NOMO-1 treated with DMSO at 0.1 percent for 48 hours (cell line): Measurements from ENCODE around the gene NFIA.

Experiments used
- DNase-seq: peaks from one replicate; lab custom pipeline; 2025; ENCODE audit not compliant: unreplicated experiment; lab: John Stamatoyannopoulos, UW

The NFIA gene

DNA sequence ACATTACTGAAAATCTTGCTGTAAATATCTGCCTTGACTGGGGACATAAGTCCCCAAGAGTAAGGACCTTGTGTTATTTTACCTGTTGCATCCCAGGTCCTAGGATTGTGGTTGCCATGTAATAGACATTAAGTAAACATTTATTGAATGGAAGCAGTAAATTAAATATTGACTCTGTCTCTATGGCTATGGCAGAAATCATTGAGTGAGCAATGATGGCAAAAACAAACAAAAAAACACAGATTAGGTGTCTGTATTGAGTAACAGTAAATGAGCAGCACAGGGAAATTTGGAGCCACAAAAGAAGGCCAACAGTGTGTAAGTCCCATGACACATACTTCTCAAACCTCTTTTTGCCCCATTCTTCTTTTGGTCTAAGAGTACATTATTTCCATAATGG, 240.4 kb downstream of the NFIA start:
- DNase-seq = no peak

DNA sequence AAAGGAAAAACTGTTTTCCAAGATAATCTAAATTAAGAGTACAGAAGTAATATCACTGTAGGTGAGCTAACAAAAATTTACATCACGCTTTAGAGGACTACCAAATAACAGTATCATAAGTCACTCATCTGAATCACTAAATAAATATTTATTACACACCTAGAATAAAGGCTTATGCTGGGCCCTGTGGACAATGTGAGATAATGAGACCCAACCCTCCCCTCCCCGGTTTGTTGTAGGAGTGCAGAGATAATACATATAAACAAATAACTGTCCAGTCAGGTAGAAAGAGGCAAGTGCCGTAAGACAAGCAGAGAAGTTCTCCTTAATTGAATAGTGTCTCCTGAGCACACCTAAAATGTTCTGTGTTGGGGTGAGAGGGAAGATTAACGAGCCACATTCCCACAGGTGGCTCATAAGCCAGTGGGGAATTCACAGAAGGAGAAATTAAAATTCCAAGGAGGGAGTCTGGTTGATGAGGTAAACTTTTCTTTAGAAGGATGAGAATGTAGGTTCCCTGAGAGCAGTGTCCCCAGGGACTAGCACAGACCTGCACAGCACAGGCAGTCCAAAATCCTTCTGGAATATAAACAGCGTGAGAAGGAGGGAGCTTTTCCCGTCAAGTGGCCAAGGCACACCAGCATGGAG, 241.4 kb downstream of the NFIA start:
- DNase-seq = no peak

DNA sequence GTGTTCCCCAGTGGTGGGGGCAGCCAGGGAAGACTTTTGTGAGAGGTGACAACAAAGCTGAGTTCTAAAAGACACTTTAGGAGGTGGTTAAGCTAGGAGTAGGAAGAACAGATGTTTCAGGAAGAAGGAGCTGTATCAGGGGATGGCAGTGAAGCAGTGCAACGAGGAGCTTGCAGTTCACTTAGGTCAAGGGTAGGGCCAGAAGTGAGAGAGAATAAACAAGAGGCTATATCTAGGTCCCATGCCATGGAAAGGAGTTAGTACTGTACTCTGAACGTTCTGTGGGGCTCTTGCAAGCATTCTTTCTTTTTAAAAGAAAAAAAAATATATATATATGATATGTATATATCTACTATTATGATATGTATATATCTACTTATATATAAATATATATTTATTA, 244.4 kb downstream of the NFIA start:
- DNase-seq = no peak

DNA sequence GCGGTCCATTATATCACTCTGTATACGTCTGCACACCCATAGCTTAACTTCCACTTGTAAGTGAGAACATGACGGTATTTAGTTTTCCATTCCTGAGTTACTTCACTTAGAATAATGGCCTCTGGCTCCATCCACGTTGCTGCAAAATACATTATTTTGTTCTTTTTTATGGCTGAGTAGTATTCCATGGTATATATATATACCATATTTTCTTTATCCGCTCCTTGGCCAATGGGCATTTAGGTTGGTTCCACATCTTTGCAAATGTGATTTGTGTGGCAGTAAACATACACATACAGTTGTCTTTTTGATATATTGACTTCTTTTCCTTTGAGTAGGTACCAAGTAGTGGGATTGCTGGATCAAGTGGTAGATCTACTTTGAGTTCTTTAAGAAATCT, 245.1 kb downstream of the NFIA start:
- no peak for DNase-seq

DNA sequence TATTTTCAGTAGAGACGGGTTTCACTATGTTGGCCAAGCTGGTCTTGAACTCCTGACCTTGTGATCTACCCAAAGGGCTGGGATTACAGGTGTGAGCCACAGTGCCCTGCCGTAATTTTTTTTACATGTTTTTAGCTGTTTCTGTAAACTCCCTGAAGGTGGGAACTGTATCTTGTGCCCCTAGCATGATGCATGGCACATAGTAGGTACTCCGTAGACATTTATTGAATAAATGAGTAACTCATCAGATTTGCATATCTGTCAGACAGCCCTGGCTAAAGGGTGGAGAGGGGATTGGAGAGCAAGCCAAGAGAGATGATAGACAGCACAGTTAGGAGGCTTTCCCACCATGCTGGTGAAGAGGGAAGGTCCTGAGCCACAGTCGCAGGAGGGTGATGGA, 247.2 kb downstream of the NFIA start:
- no peak for DNase-seq

DNA sequence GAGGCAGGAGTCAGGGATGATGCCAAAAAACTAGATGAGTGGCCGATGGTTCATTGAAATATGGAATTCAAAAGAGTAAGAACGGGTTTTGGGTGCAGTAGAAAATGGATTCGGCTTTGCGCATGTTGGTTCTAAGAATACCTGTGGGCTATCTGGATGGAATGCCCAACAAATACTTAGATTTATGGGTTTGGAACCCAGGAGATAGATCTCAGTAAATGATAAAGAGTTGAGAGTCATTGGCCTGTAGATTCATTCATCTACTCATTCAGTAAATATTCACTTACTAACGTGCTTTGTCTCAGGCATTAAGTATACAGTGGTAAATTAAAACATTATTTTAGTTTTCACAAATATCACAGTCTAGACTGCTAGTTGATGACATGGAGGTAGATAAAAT, 247.7 kb downstream of the NFIA start:
- DNase-seq = no peak

DNA sequence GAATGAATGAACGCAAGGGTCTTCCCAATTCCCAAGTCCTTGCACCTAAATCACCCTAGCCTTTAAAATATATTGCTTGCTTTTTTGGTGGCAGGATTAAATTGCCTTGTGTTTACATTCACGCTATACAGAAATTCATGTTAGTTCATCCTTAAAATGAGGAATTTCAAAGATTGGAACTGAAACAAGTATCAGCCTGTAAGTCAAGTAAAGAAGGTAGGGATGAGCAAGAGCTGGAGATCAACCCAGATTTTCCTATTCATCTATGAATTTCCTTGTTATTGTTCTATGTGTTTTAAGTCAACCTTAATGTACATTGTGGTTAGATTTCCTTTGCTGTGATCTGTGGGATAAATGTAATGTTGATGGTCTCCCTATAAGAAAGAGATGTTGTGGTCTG, 248.2 kb downstream of the NFIA start:
- no peak for DNase-seq

DNA sequence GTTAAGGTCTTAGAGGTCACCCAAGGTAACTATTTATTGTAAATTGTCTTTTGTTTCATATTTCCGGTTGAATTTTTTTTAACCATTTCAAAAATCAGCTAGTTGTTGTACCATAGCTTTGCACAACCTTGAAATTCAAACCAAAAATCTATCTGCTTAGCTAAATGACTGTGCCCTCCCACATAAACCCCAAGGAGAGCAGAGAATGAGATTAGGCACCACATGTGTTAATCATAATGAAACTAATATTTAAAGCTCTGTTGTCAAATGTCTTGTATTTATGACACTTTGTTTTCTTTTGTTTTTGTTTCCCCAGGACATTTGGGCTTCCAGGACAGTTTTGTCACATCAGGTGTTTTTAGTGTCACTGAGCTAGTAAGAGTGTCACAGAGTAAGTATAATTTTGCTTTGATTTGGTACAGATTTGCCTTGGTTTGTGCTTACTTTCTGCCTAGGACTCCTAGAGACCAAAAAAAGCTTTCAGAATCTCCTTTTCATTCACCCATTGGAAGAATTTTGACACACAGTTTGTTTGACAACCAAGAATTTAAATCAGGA, 249.9 kb downstream of the NFIA start:
- no peak for DNase-seq

DNA sequence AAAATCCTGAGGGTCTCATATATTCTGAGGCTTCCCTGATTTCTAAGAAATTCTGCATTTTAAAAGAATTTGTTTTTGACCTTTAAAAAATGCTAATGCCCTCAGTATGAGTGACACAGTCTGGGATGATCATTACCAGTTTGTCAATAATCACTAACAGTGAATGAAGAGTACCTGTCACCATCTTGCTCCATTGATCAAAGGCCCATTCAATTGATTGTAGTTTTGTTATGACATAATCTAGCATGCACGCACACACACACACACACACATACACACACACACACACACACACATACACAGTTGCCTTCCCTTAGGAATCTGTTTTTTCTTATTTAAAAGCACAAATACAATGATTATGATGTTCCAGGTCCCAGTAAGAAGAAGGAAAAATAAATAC, 250.4 kb downstream of the NFIA start:
- no peak for DNase-seq

DNA sequence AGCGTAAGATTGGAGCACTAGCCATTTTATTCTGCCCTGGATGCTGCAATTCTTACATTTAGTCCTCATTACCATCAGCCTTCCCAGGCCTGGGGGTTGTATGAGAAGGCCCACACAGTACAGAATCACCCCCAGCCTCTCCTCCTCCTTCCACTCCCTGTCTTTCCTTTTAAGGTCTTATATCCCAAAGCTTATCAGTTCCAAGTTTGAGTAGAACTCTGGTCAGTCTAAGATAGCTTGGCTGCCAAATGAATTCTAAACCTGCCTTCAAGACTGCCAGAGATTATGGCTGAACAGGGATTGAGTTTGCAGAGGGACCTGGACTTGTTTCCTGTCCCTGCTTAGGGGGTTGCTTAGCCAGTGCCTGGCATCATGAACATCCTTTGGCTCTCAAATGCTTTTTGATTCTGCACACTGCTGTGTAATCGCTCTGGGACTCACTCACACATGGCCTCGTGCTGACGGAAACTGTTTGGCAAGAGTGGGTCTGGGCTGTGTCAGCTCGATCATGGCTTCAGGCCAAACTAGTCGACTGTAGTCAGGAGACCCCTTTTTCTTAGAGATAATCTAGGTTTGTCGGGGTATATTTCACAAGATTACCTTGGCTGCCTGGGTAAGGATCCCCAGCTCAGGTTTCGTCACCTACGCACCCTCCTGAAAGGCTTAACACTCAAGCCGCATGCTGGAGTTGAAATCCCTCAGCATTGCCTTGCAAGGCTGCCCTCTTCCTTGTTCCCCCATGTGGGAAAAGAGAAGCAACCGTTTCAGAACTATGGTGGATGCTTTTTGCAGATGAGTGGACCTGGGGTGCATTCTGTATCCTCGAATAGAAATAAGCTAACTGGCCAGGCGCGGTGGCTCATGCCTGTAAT, 252.6 kb downstream of the NFIA start:
- DNase-seq = no peak

DNA sequence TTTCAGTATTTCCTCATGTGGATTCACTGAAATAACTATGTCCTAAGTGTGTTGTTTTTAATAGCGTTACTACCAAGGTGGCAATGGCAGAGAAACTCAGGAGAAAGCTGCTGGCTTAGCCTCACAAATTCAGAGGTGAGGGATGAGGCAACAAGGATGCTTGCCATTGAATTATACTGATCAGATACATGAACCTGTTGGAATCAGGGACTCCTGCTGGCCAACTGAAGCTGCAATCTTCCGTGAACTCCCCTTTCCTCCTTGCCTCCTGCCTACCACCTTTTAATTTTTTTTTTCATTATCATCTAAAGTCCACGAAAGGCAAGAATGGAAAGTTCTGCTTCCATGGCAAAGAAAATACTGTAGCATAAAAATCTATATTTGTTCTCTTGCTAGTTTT, 254.7 kb downstream of the NFIA start:
- DNase-seq = no peak

DNA sequence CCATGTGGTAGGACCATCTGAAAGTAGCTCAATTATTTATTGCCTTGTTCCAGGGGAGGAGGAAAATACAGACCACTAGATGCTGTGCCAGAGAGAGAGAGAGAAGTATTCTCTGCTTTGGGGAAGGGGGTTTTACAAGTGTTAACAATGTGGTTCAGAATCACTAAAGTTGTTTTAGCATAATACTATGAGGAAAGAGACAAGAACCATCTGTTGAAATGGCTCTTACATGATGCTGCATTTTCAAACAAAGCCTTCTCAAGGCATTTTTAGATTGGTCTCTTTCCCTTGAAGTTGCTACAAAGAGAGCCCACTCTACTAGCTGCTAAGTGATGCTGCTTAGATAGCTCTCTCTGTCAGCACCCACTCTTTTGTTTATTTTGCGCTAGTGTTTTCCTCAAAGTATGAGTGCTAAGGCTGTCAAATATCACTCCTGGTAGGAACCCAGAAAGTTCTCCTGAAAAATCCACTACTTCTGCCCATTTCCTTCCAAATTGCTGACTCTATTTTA, 255.1 kb downstream of the NFIA start:
- no peak for DNase-seq

DNA sequence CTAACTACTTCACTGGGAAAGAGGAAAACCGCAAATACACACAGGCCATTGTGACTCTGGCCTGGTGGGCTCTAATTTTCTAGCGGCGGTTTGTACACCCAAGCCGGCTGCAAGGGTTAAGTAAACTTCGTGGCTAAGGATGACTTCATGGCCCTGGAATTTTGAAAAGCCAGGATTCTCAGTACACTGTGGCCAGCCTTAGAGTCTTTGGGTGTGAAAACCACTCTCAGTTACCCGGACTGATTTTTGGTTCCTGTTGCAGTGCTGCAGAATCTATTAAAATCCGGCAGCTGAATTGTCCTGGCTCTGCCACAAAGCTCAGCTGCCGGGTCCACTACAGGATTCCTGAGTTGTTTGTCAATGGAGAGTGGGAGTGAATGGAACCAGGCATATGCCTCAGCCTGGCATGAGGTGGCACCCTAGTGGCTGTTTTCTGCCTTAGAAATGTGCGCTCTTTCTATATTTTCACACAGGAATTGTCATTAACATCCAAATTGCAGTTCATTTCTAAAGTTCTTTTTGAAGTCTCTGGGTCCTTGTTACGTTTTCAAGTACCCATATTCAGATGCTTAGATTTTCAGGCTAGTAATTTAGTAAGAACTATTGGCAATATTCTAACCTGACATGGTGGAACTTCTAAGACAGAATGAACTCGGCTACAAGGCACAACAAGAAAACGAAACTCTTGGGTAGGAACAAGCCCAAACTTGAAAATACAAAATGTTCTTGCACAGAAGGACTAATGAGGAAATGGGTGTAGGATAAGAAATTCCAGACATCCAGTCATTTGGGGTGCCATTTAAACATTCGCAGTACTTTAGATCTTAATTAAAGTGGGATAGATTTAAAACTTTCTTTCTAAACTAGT, 255.9 kb downstream of the NFIA start:
- peak; percentile 66 for DNase-seq

DNA sequence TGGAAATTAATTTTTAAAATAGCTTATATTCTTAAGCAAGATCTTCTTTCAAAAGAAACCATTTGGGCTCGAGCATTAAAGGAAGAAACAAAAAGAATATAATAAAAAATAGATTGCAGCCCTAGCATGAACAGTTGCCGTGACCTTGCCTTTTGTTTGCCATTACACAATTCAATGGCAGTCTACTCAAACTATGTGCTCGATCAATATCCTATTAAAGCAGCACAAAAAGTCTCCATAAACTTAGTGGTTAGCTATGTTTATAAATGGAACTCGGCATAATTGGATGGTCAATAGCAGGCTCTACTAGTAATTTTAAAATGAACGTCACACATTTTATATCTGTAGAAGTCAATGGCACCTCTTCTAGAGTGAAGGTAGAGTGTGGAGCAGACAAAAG, 256.5 kb downstream of the NFIA start:
- DNase-seq = no peak

DNA sequence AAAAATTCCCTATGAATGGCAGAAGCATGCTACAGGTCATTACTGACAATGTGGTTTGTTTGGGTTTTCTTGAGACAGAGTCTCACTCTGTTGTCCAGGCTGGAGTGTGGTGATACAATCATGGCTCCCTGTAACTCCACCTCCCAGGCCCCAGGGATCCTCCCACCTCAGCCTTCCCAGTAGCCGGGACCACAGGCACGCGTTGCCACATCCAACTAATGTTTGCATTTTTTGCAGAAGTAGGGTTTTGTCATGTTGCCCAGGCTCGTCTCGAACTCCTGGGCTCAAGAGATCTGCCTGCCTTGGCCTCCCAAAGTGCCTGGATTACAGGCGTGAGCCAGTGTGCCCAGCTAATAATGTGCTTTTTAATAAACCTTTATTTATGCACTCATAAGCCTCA, 259.1 kb downstream of the NFIA start:
- DNase-seq = peak; percentile 9

DNA sequence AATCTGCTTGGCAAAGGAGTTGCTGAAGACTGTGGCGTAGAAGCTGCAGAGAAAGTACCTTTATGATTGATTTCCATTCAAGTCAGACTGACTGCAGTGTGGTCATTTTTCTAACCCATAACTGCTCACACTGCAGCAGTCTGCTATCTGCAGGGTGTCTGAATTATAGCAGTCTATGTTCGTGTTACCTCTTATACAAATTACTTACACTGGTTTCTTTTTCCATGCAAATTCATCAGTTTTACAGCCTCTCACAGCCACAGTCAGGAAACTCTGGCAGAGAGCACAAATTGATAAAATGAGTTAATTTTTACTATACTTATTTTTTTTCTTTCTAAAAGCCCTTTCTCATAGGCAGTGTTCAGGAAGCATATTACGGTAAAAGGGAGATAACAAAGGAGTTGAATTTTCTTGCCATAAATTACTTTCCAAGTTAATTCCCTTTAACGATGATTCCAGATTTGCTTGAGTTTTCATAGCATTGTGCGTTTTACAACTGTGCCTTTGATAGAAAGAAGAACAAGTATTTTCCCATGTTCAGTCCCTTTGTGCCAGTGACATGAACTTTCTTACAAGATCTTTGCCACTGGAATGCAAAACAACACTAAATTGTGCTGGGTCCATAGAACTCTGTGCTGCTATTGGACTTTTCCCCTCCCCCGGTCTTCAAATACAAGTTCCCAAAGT, 261.5 kb downstream of the NFIA start:
- DNase-seq = no peak

DNA sequence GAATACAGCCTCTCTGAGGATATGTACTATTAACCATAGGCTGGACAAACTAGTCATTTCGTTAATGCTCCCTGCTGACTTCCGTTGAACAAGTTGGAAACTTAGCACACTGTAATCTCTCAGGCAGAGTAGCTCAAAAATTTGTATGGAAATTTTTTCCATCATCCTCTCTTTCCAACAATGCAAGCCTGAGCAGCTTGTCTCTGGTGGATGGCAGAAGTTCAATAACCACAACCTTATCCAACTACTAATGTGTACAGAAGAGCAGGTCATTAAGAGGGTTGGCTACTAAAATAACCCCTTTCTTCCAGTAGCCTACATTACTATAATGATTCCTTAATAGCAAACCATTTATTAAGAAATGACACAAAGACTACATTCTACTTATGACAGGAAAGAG, 262.3 kb downstream of the NFIA start:
- DNase-seq = no peak

DNA sequence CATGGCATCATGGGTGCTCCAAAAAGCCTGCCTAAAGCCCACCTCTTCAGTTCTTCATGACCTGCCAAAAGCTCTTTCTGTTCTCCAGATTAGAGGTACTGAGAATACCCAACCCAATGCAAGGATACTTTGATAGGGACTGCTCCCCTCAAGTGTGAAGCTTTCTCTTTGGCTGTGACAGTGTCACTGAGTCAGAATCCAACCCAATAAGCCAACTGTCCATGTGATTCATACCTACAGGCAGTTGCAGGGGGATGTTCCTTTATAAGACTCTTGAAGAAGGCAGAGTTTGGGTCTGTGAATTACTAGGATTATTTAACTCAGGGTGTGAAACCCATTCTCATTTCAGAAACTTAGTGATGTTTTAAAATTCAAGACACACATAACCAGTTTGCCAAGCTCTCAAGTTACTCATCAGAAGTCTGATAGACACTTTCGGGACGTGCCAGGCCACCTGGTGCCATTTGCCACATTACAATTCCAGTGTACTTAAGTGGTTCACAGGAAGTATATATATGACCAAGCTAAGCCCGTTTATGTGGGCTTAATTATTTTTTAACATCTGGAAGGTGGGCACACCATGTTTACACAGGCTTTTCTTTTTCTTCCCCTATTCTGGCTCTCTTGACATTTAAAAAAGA, 265.8 kb downstream of the NFIA start:
- no peak for DNase-seq

DNA sequence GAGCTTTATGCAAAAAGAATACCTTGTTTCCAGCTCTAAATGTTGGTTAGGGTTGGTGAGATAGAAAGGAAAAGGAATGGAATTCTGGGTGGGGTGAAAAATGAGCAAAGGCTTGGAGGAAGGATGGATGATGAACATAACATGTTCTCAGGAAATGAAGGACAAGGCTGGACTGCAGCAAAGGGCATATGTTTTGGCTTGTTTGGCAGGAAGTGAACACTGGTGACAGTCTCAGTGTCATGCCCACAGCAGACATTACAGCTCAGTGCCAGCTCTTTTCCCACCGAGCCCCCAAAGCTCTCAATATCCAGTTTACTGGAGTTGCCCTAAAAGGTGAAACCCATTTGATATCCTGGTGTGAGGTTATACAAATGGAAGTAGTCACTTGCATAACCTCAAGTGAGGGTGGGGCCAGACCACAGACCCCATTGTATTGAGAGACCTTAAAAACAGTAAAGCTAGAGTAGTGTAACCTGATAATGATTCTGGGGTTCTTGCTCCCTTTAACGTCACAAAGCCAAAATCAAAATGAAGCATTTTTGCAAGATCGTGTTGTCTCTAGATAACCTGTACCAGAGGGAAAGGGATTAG, 270.6 kb downstream of the NFIA start:
- DNase-seq = no peak
